Neutrophil (primary cell): ENCODE data around the gene SLFN13.
"Not testable (repeated sequence)": the region's sequence is repeated elsewhere in the genome, so short reads cannot be mapped to it uniquely, and the experiment has no call there.

Source experiments
- H3K27ac ChIP-seq: fragments of 200-600 bp; sonication (generic); 2 replicates; pipeline ENCODE4 v1.5.1; 2016; ENCODE audit warnings: mild to moderate bottlenecking, moderate library complexity
- H3K27me3 ChIP-seq: fragments of 200-600 bp; sonication (generic); 2 replicates; pipeline ENCODE4 v1.6.0; 2016; ENCODE audit warnings: mild to moderate bottlenecking
- H3K36me3 ChIP-seq: fragments of 200-600 bp; sonication (generic); 2 replicates; pipeline ENCODE4 v1.5.1; 2017
- H3K4me1 ChIP-seq, 2 experiments: fragments of 200-600 bp in 1 of 2; sonication (generic) in 1 of 2; 1 replicate in 1 of 2; 2 replicates in 1 of 2; pipeline versions ENCODE4 v1.5.1 to v1.6.1; 2013 to 2016; ENCODE audit warnings: low read depth in 1 of 2, low read length in 1 of 2, mild to moderate bottlenecking in 1 of 2, moderate library complexity in 1 of 2; ENCODE audit not compliant: control insufficient read depth in 1 of 2, insufficient read depth in 1 of 2
- H3K4me3 ChIP-seq, 2 experiments: fragments of 200-600 bp in 1 of 2; sonication (generic) in 1 of 2; 1 replicate in 1 of 2; 2 replicates in 1 of 2; pipeline ENCODE4 v1.5.1; 2013 to 2016; ENCODE audit warnings: low read depth in 1 of 2, low read length in 1 of 2, mild to moderate bottlenecking in 1 of 2, moderate library complexity in 1 of 2
- H3K9me3 ChIP-seq: fragments of 200-600 bp; sonication (generic); 2 replicates; pipeline ENCODE4 v1.5.1; 2016
- TF ChIP-seq, protein P1 (sequence below): fragments of 200-600 bp; sonication (generic); IDR thresholded peaks from 2 replicates; pipeline ENCODE4 v1.5.1; 2016; ENCODE audit warnings: antibody characterized with exemption

SLFN13 gene

GRCh38 chr17:35429702-35430101 is 18.9 kb downstream of the SLFN13 start:
- Histone ChIP-seq H3K27me3 (peaks cover 21% of the 10 kb centered on the region), H3K4me1 (peaks cover 20 to 24% of the 10 kb centered on the region in 2 experiments), H3K36me3 (no peaks in the 10 kb centered on the region), H3K4me3 (no peak overlapping the region), H3K9me3 (no peaks in the 10 kb centered on the region), H3K27ac (no peak overlapping the region)
- TF ChIP-seq, protein P1, sequence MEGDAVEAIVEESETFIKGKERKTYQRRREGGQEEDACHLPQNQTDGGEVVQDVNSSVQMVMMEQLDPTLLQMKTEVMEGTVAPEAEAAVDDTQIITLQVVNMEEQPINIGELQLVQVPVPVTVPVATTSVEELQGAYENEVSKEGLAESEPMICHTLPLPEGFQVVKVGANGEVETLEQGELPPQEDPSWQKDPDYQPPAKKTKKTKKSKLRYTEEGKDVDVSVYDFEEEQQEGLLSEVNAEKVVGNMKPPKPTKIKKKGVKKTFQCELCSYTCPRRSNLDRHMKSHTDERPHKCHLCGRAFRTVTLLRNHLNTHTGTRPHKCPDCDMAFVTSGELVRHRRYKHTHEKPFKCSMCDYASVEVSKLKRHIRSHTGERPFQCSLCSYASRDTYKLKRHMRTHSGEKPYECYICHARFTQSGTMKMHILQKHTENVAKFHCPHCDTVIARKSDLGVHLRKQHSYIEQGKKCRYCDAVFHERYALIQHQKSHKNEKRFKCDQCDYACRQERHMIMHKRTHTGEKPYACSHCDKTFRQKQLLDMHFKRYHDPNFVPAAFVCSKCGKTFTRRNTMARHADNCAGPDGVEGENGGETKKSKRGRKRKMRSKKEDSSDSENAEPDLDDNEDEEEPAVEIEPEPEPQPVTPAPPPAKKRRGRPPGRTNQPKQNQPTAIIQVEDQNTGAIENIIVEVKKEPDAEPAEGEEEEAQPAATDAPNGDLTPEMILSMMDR, result no peak

DNA sequence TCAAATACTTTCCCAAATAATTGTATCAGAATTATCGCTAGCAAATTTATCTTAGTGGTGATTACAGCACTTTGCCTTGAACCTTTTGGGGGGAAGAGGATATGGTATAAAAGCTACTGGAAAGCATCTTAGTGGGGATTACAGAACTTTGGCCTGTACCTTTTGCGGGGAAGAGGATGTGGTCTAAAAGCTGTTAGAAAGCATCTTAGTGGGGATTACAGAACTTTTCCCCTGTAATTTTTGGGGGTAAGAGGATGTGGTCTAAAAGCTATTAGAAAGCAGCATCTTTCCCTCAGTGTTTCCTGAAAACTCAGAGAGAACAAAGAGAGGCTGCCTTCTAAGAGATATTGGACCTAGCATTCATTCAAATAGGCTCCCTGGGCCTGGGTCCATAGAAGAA is 20.3 kb downstream of the SLFN13 start:
- H3K9me3 ChIP-seq, result no peaks in the 10 kb centered on the region
- H3K36me3 ChIP-seq, result no peaks in the 10 kb centered on the region
- no peak overlapping the region for H3K4me3 ChIP-seq
- H3K27me3 ChIP-seq, result peaks cover 21% of the 10 kb centered on the region
- TF ChIP-seq, protein P1, result no peak
- H3K27ac ChIP-seq, result no peak overlapping the region
- peaks cover 12 to 15% of the 10 kb centered on the region in 2 experiments for H3K4me1 ChIP-seq

- no peaks in the 10 kb centered on the region for H3K9me3 ChIP-seq
- TF ChIP-seq, protein P1, result no peak
- peaks cover 2% of the 10 kb centered on the region for H3K36me3 ChIP-seq
- no peak overlapping the region for H3K4me3 ChIP-seq
- H3K27me3 ChIP-seq, result peaks cover 3% of the 10 kb centered on the region
- no peak overlapping the region for H3K27ac ChIP-seq
- H3K4me1 ChIP-seq, result no peaks in the 10 kb centered on the region
These were observed 24.8 kb downstream of the SLFN13 start for GRCh38 chr17:35423761-35424160.

DNA sequence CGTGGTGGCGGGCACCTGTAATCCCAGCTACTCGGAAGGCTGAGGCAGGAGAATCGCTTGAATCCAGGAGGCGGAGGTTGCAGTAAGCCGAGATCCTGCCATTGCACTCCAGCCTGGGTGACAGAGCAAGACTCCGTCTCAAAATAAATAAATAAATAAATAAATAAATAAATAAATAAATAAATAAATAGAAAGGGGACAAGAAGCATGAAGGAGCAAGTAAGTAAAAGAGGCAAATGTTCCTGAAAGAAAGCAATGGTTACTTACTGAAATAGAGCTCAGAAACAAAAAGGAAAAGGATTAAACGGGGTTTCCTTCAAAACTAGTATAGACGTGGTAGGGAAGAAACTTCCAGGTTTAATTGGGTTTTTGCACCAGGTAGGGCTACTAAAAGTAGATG is 27.5 kb downstream of the SLFN13 start:
- H3K27ac ChIP-seq, H3K9me3 ChIP-seq, H3K27me3 ChIP-seq, H3K4me3 ChIP-seq, H3K4me1 ChIP-seq, H3K36me3 ChIP-seq: not testable (repeated sequence)

DNA sequence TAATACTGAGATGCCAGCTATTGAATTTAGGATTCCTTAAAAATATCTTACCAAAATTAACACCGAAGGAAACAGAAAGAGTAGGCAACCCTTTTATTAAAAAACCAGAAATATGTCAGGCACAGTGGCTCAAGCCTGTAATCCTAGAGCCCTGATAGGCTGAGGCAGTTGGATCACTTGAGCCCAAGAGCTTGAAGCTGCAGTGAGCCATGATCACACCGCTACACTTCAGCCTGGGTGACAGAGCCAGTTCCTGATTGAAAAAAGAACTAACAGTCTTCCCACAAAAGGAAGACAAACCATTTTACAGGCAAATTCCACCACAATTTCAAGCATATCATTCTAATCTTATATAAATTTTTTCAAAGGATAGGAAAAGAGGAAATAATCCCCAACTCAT is 31.9 kb downstream of the SLFN13 start:
- H3K27ac ChIP-seq, result no peak overlapping the region
- H3K4me1 ChIP-seq, result no peaks in the 10 kb centered on the region
- no peak overlapping the region for H3K4me3 ChIP-seq
- peaks cover 8% of the 10 kb centered on the region for H3K36me3 ChIP-seq
- TF ChIP-seq, protein P1, result no peak
- no peaks in the 10 kb centered on the region for H3K27me3 ChIP-seq
- H3K9me3 ChIP-seq, result no peaks in the 10 kb centered on the region

DNA sequence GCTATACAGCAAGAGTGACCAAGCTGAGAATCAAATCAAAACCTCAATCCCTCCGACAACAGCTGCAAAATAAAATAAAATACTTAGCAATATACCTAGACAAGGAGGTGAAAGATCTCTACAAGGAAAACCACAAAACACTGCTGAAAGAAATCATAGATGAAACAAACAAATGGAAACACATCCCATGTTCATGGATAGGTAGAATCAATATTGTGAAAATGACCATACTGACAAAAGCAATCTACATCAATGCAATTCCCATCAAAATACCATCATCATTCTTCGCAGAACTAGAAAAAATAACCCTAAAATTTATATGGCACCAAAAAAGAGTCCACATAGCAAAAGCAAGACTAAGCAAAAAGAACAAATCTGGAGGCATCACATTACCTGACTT is 33.9 kb downstream of the SLFN13 start:
- H3K27ac ChIP-seq, H3K27me3 ChIP-seq, H3K4me1 ChIP-seq, H3K4me3 ChIP-seq, H3K9me3 ChIP-seq: not testable (repeated sequence)
- H3K36me3 ChIP-seq, result peaks cover 19% of the 10 kb centered on the region

- Histone ChIP-seq H3K36me3 (peaks cover 19% of the 10 kb centered on the region), H3K9me3 (no peaks in the 10 kb centered on the region), H3K27ac (no peak overlapping the region), H3K4me1 (no peaks in the 10 kb centered on the region), H3K27me3 (no peaks in the 10 kb centered on the region), H3K4me3 (no peak overlapping the region)
- TF ChIP-seq, protein P1, result no peak
These were observed 34.3 kb downstream of the SLFN13 start for GRCh38 chr17:35414247-35414646.
